ENCODE measurements around the gene MLXIPL.
"Not testable (repeated sequence)": the region's sequence is repeated elsewhere in the genome, so short reads cannot be mapped to it uniquely, and the experiment has no call there.

MLXIPL gene

DNA sequence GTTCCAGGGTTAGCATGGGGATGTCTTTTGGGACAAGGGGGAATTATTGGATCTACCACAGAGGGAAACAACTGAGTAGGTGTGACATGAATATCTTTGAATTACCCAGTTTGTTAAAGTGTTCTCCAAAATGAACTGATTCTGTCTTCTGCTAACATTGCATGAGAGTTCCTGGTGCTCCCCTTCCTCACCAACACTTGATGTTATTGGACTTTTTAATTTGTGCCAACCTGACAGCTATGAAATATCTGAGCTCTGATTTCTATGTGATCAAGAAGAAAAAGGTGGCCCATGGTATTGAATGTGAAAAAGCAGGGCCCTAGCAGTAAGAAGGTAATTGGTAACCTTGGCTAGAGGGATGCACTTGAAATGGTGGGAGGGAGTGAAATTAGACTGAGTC lies 38.7 kb upstream of the MLXIPL start:
- Histone ChIP-seq H3K9ac (ENCODE audit: low read length in 5 of 5) (no peak overlapping the region), H3K4me1 (ENCODE audit: control insufficient read depth in 5 of 5, insufficient read depth in 5 of 5, low read length in 5 of 5) (peaks cover 0 to 9% (median 4%) of the 10 kb centered on the region in 5 donors), H3K4me3 (ENCODE audit: low read depth in 1 of 5, low read length in 5 of 5) (no peak overlapping the region), H3K36me3 (ENCODE audit: control insufficient read depth in 5 of 5, insufficient read depth in 5 of 5, low read length in 5 of 5) (no peaks in the 10 kb centered on the region), H3K27ac (ENCODE audit: low read depth, low read length) (no peak overlapping the region), H3K27me3 (ENCODE audit: control insufficient read depth in 5 of 5, insufficient read depth in 4 of 5, low read length in 5 of 5) (peaks cover 0 to 2% (median 0%) of the 10 kb centered on the region in 5 donors), H3K9me3 (ENCODE audit: control insufficient read depth in 5 of 5, low read length in 5 of 5) (peaks cover 0 to 9% (median 6%) of the 10 kb centered on the region in 5 donors)

- not testable (repeated sequence) for H3K27me3 ChIP-seq (ENCODE audit: control insufficient read depth in 5 of 5, insufficient read depth in 4 of 5, low read length in 5 of 5); H3K36me3 ChIP-seq (ENCODE audit: control insufficient read depth in 5 of 5, insufficient read depth in 5 of 5, low read length in 5 of 5); H3K4me3 ChIP-seq (ENCODE audit: low read depth in 1 of 5, low read length in 5 of 5); H3K9me3 ChIP-seq (ENCODE audit: control insufficient read depth in 5 of 5, low read length in 5 of 5); H3K9ac ChIP-seq (ENCODE audit: low read length in 5 of 5); H3K27ac ChIP-seq (ENCODE audit: low read depth, low read length); H3K4me1 ChIP-seq (ENCODE audit: control insufficient read depth in 5 of 5, insufficient read depth in 5 of 5, low read length in 5 of 5)
Measured at GRCh38 chr7:73660594-73660993, 36.3 kb upstream of the MLXIPL start.

GRCh38 chr7:73659983-73660382 lies 35.7 kb upstream of the MLXIPL start:
- Histone ChIP-seq H3K4me3 (ENCODE audit: low read depth in 1 of 5, low read length in 5 of 5) (no peak overlapping the region), H3K27ac (ENCODE audit: low read depth, low read length) (no peak overlapping the region), H3K9ac (ENCODE audit: low read length in 5 of 5) (no peak overlapping the region), H3K36me3 (ENCODE audit: control insufficient read depth in 5 of 5, insufficient read depth in 5 of 5, low read length in 5 of 5) (no peaks in the 10 kb centered on the region), H3K4me1 (ENCODE audit: control insufficient read depth in 5 of 5, insufficient read depth in 5 of 5, low read length in 5 of 5) (no peaks in the 10 kb centered on the region), H3K27me3 (ENCODE audit: control insufficient read depth in 5 of 5, insufficient read depth in 4 of 5, low read length in 5 of 5) (peaks cover 0 to 2% (median 0%) of the 10 kb centered on the region in 5 donors), H3K9me3 (ENCODE audit: control insufficient read depth in 5 of 5, low read length in 5 of 5) (peaks cover 0 to 9% (median 6%) of the 10 kb centered on the region in 5 donors)

GRCh38 chr7:73655309-73655708 lies 31.0 kb upstream of the MLXIPL start:
- H3K27me3 ChIP-seq (ENCODE audit: control insufficient read depth in 5 of 5, insufficient read depth in 4 of 5, low read length in 5 of 5); H3K27ac ChIP-seq (ENCODE audit: low read depth, low read length); H3K36me3 ChIP-seq (ENCODE audit: control insufficient read depth in 5 of 5, insufficient read depth in 5 of 5, low read length in 5 of 5); H3K4me3 ChIP-seq (ENCODE audit: low read depth in 1 of 5, low read length in 5 of 5); H3K9ac ChIP-seq (ENCODE audit: low read length in 5 of 5); H3K4me1 ChIP-seq (ENCODE audit: control insufficient read depth in 5 of 5, insufficient read depth in 5 of 5, low read length in 5 of 5); H3K9me3 ChIP-seq (ENCODE audit: control insufficient read depth in 5 of 5, low read length in 5 of 5): not testable (repeated sequence)

- peaks cover 0 to 23% (median 15%) of the 10 kb centered on the region in 5 donors for H3K27me3 ChIP-seq (ENCODE audit: control insufficient read depth in 5 of 5, insufficient read depth in 4 of 5, low read length in 5 of 5)
- no peak overlapping the region for H3K9ac ChIP-seq (ENCODE audit: low read length in 5 of 5)
- peaks cover 0 to 9% (median 6%) of the 10 kb centered on the region in 5 donors for H3K4me1 ChIP-seq (ENCODE audit: control insufficient read depth in 5 of 5, insufficient read depth in 5 of 5, low read length in 5 of 5)
- H3K36me3 ChIP-seq (ENCODE audit: control insufficient read depth in 5 of 5, insufficient read depth in 5 of 5, low read length in 5 of 5): no peaks in the 10 kb centered on the region
- no peak overlapping the region for H3K27ac ChIP-seq (ENCODE audit: low read depth, low read length)
- no peaks in the 10 kb centered on the region for H3K9me3 ChIP-seq (ENCODE audit: control insufficient read depth in 5 of 5, low read length in 5 of 5)
- no peak overlapping the region for H3K4me3 ChIP-seq (ENCODE audit: low read depth in 1 of 5, low read length in 5 of 5)
Measured at GRCh38 chr7:73652541-73652949, 28.2 kb upstream of the MLXIPL start.

DNA sequence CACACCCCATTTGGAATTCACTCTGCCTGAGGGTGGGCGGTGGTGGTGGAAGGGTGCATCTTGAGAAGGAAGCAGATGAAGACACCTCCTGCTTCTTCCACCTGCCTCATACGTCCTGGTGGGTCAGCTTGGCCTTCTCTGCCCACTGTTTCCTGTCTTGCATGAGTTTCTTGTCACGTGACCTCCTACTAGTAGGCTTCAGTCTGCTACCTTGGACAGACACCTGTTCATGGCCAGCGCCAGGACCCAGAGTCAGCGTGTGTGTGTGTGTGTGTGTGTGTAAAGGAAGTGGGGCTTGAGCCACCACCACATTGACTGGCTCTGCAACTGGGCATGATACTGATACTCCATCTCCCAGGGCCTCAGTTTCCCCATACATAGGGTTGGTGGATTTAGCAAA lies 26.2 kb upstream of the MLXIPL start:
- peaks cover 0 to 33% (median 22%) of the 10 kb centered on the region in 5 donors for H3K27me3 ChIP-seq (ENCODE audit: control insufficient read depth in 5 of 5, insufficient read depth in 4 of 5, low read length in 5 of 5)
- H3K4me3 ChIP-seq (ENCODE audit: low read depth in 1 of 5, low read length in 5 of 5): no peak overlapping the region
- peaks cover 0 to 29% (median 10%) of the 10 kb centered on the region in 5 donors for H3K4me1 ChIP-seq (ENCODE audit: control insufficient read depth in 5 of 5, insufficient read depth in 5 of 5, low read length in 5 of 5)
- no peak overlapping the region for H3K9ac ChIP-seq (ENCODE audit: low read length in 5 of 5)
- no peak overlapping the region for H3K27ac ChIP-seq (ENCODE audit: low read depth, low read length)
- no peaks in the 10 kb centered on the region for H3K9me3 ChIP-seq (ENCODE audit: control insufficient read depth in 5 of 5, low read length in 5 of 5)
- H3K36me3 ChIP-seq (ENCODE audit: control insufficient read depth in 5 of 5, insufficient read depth in 5 of 5, low read length in 5 of 5): no peaks in the 10 kb centered on the region

GRCh38 chr7:73649576-73649975 lies 25.3 kb upstream of the MLXIPL start:
- H3K4me1 ChIP-seq (ENCODE audit: control insufficient read depth in 5 of 5, insufficient read depth in 5 of 5, low read length in 5 of 5): peaks cover 0 to 35% (median 10%) of the 10 kb centered on the region in 5 donors
- peaks cover 0 to 33% (median 22%) of the 10 kb centered on the region in 5 donors for H3K27me3 ChIP-seq (ENCODE audit: control insufficient read depth in 5 of 5, insufficient read depth in 4 of 5, low read length in 5 of 5)
- no peaks in the 10 kb centered on the region for H3K36me3 ChIP-seq (ENCODE audit: control insufficient read depth in 5 of 5, insufficient read depth in 5 of 5, low read length in 5 of 5)
- H3K9ac ChIP-seq (ENCODE audit: low read length in 5 of 5): no peak overlapping the region
- no peaks in the 10 kb centered on the region for H3K9me3 ChIP-seq (ENCODE audit: control insufficient read depth in 5 of 5, low read length in 5 of 5)
- H3K27ac ChIP-seq (ENCODE audit: low read depth, low read length): no peak overlapping the region
- H3K4me3 ChIP-seq (ENCODE audit: low read depth in 1 of 5, low read length in 5 of 5): no peak overlapping the region

- H3K4me1 ChIP-seq (ENCODE audit: control insufficient read depth in 5 of 5, insufficient read depth in 5 of 5, low read length in 5 of 5): peaks cover 0 to 35% (median 10%) of the 10 kb centered on the region in 5 donors
- H3K4me3 ChIP-seq (ENCODE audit: low read depth in 1 of 5, low read length in 5 of 5): no peak overlapping the region
- no peaks in the 10 kb centered on the region for H3K9me3 ChIP-seq (ENCODE audit: control insufficient read depth in 5 of 5, low read length in 5 of 5)
- peaks cover 0 to 33% (median 22%) of the 10 kb centered on the region in 5 donors for H3K27me3 ChIP-seq (ENCODE audit: control insufficient read depth in 5 of 5, insufficient read depth in 4 of 5, low read length in 5 of 5)
- H3K36me3 ChIP-seq (ENCODE audit: control insufficient read depth in 5 of 5, insufficient read depth in 5 of 5, low read length in 5 of 5): no peaks in the 10 kb centered on the region
- peak overlapping the region in 1 of 5 donors; percentile 62 for H3K9ac ChIP-seq (ENCODE audit: low read length in 5 of 5)
- H3K27ac ChIP-seq (ENCODE audit: low read depth, low read length): no peak overlapping the region
Measured at GRCh38 chr7:73648593-73649332, 24.4 kb upstream of the MLXIPL start.

- Histone ChIP-seq H3K36me3 (ENCODE audit: control insufficient read depth in 5 of 5, insufficient read depth in 5 of 5, low read length in 5 of 5) (no peaks in the 10 kb centered on the region), H3K9ac (ENCODE audit: low read length in 5 of 5) (peak overlapping the region in 3 of 5 donors; percentile 11 to 62 (median 45)), H3K27me3 (ENCODE audit: control insufficient read depth in 5 of 5, insufficient read depth in 4 of 5, low read length in 5 of 5) (peaks cover 0 to 36% (median 22%) of the 10 kb centered on the region in 5 donors), H3K27ac (ENCODE audit: low read depth, low read length) (no peak overlapping the region), H3K9me3 (ENCODE audit: control insufficient read depth in 5 of 5, low read length in 5 of 5) (no peaks in the 10 kb centered on the region), H3K4me1 (ENCODE audit: control insufficient read depth in 5 of 5, insufficient read depth in 5 of 5, low read length in 5 of 5) (peaks cover 0 to 35% (median 10%) of the 10 kb centered on the region in 5 donors), H3K4me3 (ENCODE audit: low read depth in 1 of 5, low read length in 5 of 5) (peak overlapping the region in 4 of 5 donors; percentile 24 to 50 (median 37))
Measured at GRCh38 chr7:73647725-73648592, 23.6 kb upstream of the MLXIPL start.
